Measurements from ENCODE around the gene CCDC86.

The CCDC86 gene

GRCh38 chr11:60891103-60891741, 49.3 kb downstream of the CCDC86 start:
- DNase-seq (ENCODE audit: low spot score) = no peak

GRCh38 chr11:60895687-60896086, 53.8 kb downstream of the CCDC86 start:
- no peak for DNase-seq (ENCODE audit: low spot score)

- DNase-seq (ENCODE audit: low spot score) = no peak
These were observed 55.6 kb downstream of the CCDC86 start for GRCh38 chr11:60897496-60897895.

GRCh38 chr11:60899046-60899936, 57.4 kb downstream of the CCDC86 start:
- DNase-seq (ENCODE audit: low spot score) = peak; percentile 76

GRCh38 chr11:60899977-60900376, 58.1 kb downstream of the CCDC86 start:
- no peak for DNase-seq (ENCODE audit: low spot score)

Data from RKO (cell line).